Astrocyte (in vitro differentiated cells and primary cell): ENCODE results near the gene UBAC2. TPM values are rescaled to one million over a fixed set of nuclear protein-coding genes. Genes with fewer than 3 reads are reported as not detected.

ENCODE experiments used
- DNase-seq: peaks from one replicate; pipeline ENCODE4 v3.0.0-alpha.2; 2010; ENCODE audit warnings: low read depth
- FAIRE-seq: peaks from 2 replicates; lab custom pipeline; 2011; peaks lifted over from hg19 to GRCh38; lab: Jason Lieb, UNC
- H2AFZ ChIP-seq: 2 replicates; pipeline ENCODE4 v1.6.0; 2012; ENCODE audit warnings: low read depth, low read length, inconsistent platforms
- H3K27ac ChIP-seq: 2 replicates; pipeline ENCODE4 v1.5.1; 2011; ENCODE audit warnings: low read depth, low read length, inconsistent platforms
- H3K27me3 ChIP-seq: 2 replicates; pipeline ENCODE4 v1.6.0; 2011; ENCODE audit warnings: low read length, inconsistent platforms; ENCODE audit not compliant: insufficient read depth
- H3K36me3 ChIP-seq: 2 replicates; pipeline ENCODE4 v1.5.1; 2011; ENCODE audit warnings: low read length, inconsistent platforms; ENCODE audit not compliant: insufficient read depth
- H3K4me1 ChIP-seq: 2 replicates; pipeline ENCODE4 v1.5.1; 2011; ENCODE audit warnings: low read length, inconsistent platforms; ENCODE audit not compliant: insufficient read depth
- H3K4me2 ChIP-seq: 2 replicates; pipeline ENCODE4 v1.6.0; 2012; ENCODE audit warnings: low read length, inconsistent platforms
- H3K4me3 ChIP-seq: 2 replicates; pipeline ENCODE4 v1.5.1; 2011; ENCODE audit warnings: low read depth, mild to moderate bottlenecking, low read length, inconsistent platforms; ENCODE audit not compliant: insufficient read depth
- H3K79me2 ChIP-seq: 2 replicates; pipeline ENCODE4 v1.6.0; 2012; ENCODE audit warnings: mild to moderate bottlenecking, low read length, inconsistent platforms; ENCODE audit not compliant: insufficient read depth
- H3K9ac ChIP-seq: 2 replicates; pipeline ENCODE4 v1.6.0; 2012; ENCODE audit warnings: mild to moderate bottlenecking, low read length, inconsistent platforms
- H3K9me3 ChIP-seq: 2 replicates; pipeline ENCODE4 v1.5.1; 2012; ENCODE audit warnings: low read depth, mild to moderate bottlenecking, low read length, inconsistent platforms; ENCODE audit not compliant: insufficient read depth
- H4K20me1 ChIP-seq: 2 replicates; pipeline ENCODE4 v1.6.0; 2012; ENCODE audit warnings: low read length, inconsistent platforms; ENCODE audit not compliant: insufficient read depth
- H3K27ac Mint-ChIP-seq: one replicate; pipeline ENCODE4 v1.8.0; 2021; ENCODE audit warnings: mild to moderate bottlenecking, mixed read lengths; ENCODE audit not compliant: unreplicated experiment
- H3K27me3 Mint-ChIP-seq: one replicate; pipeline ENCODE4 v1.8.0; 2021; ENCODE audit warnings: low read depth, mixed read lengths; ENCODE audit not compliant: unreplicated experiment
- H3K36me3 Mint-ChIP-seq: one replicate; pipeline ENCODE4 v1.8.0; 2021; ENCODE audit warnings: low read depth, mixed read lengths; ENCODE audit not compliant: unreplicated experiment
- H3K4me1 Mint-ChIP-seq: one replicate; pipeline ENCODE4 v1.8.0; 2021; ENCODE audit warnings: low read depth, mixed read lengths; ENCODE audit not compliant: unreplicated experiment
- H3K4me3 Mint-ChIP-seq: one replicate; pipeline ENCODE4 v1.8.0; 2021; ENCODE audit warnings: mild to moderate bottlenecking, moderate library complexity, mixed read lengths; ENCODE audit not compliant: unreplicated experiment
- H3K9me3 Mint-ChIP-seq: one replicate; pipeline ENCODE4 v1.8.0; 2021; ENCODE audit warnings: mild to moderate bottlenecking, mixed read lengths; ENCODE audit not compliant: unreplicated experiment
- EZH2 ChIP-seq: IDR thresholded peaks from 2 replicates; pipeline ENCODE4 v1.6.1; 2012; ENCODE audit warnings: mild to moderate bottlenecking, low read length, inconsistent platforms; ENCODE audit not compliant: insufficient read depth
- total RNA-seq: library from RNA; stranded (reverse); gene quantifications from 2 replicates; pipeline ENCODE4 v1.2.1, GENCODE V29; 2021
- TF ChIP-seq, protein P1 (sequence below): IDR thresholded peaks from 2 replicates; pipeline ENCODE4 v1.5.1; 2011; ENCODE audit warnings: low read depth, mild to moderate bottlenecking, inconsistent platforms, low read length, moderate library complexity; ENCODE audit not compliant: insufficient read depth

Gene UBAC2
- total RNA-seq, 1 donor from 2014 or later, result 61.0 TPM

DNA sequence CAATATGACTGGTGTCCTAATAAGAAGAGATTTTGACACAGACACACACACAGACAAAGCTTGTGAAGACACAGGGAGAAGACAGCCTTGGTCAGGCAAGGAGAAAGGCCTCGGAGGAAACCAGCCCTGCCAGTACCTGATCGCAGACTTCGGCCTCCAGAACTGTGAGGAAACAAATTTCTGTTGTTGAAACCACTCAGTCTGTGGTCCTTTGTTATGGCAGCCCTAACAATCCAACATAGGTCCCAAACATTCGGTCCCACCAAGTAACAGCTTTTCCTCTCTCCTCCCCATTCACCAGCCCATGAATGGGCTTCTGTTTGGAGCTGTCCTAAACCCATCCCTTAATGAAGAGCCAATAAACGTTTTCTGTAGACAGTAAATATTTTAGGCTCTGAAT, 36.4 kb upstream of the UBAC2 start:
- no peak for FAIRE-seq
- Histone ChIP-seq H3K27ac (no peak overlapping the region), H3K9me3 (no peaks in the 10 kb centered on the region), H3K36me3 (no peaks in the 10 kb centered on the region), H2AFZ (no peak overlapping the region), H3K9ac (no peak overlapping the region), H3K4me2 (no peak overlapping the region), H3K79me2 (no peaks in the 10 kb centered on the region), H3K4me3 (no peak overlapping the region), H3K4me1 (no peaks in the 10 kb centered on the region), H3K27me3 (peaks cover 7% of the 10 kb centered on the region), H4K20me1 (no peaks in the 10 kb centered on the region)
- Mint-ChIP-seq H3K4me3 (no peak overlapping the region), H3K9me3 (peaks cover 9% of the 10 kb centered on the region), H3K27ac (peak overlapping the region; percentile 26), H3K4me1 (no peaks in the 10 kb centered on the region), H3K27me3 (peaks cover 2% of the 10 kb centered on the region), H3K36me3 (no peaks in the 10 kb centered on the region)
- DNase-seq, result no peak
- TF ChIP-seq, protein P1, sequence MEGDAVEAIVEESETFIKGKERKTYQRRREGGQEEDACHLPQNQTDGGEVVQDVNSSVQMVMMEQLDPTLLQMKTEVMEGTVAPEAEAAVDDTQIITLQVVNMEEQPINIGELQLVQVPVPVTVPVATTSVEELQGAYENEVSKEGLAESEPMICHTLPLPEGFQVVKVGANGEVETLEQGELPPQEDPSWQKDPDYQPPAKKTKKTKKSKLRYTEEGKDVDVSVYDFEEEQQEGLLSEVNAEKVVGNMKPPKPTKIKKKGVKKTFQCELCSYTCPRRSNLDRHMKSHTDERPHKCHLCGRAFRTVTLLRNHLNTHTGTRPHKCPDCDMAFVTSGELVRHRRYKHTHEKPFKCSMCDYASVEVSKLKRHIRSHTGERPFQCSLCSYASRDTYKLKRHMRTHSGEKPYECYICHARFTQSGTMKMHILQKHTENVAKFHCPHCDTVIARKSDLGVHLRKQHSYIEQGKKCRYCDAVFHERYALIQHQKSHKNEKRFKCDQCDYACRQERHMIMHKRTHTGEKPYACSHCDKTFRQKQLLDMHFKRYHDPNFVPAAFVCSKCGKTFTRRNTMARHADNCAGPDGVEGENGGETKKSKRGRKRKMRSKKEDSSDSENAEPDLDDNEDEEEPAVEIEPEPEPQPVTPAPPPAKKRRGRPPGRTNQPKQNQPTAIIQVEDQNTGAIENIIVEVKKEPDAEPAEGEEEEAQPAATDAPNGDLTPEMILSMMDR, result no peak
- no peak for TF ChIP-seq EZH2

DNA sequence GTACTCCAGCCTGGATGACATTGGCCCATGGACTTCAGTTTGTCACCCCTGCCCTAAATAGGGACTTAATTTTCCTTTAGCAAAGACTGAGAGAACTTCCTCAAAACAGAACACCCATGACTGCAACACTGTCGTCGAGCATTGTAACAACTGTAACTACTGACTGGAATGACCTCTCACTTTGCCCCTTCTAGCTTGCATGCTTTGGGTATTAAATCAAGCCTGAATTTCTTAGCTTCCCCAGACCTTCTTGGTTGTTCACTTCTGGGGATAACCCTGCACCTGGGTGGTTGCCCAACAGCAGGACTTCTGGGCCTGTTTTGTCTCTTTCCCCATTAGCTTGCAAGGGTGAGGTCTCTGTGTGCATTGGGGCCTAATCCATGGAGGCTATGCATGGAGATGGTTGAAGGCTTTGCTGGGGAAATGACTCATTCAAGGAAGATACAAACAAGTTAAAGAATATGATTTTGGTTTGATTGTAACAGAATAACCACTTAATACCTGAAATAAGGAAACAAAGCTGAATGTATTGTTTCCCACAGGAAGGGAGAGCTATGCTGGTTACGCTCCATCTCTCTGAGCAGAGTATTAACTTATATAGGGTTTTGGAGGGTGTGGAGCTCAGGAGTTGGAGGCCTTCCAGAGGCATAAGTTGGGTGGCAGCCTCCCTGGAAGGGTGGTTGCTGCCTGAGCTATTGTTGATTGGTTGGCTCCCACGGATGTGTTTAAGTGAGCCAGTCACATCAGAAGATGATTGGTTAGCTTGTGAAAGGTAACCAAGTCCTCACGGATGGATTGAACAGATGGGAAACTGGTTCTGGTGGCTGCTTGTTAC, 34.7 kb upstream of the UBAC2 start:
- no peaks in the 10 kb centered on the region for H3K9me3 ChIP-seq
- no peaks in the 10 kb centered on the region for H3K4me1 Mint-ChIP-seq
- no peaks in the 10 kb centered on the region for H3K79me2 ChIP-seq
- H3K27ac Mint-ChIP-seq, result no peak overlapping the region
- no peak overlapping the region for H2AFZ ChIP-seq
- peaks cover 8% of the 10 kb centered on the region for H3K27me3 Mint-ChIP-seq
- no peaks in the 10 kb centered on the region for H3K36me3 Mint-ChIP-seq
- no peaks in the 10 kb centered on the region for H4K20me1 ChIP-seq
- no peaks in the 10 kb centered on the region for H3K4me1 ChIP-seq
- H3K4me3 Mint-ChIP-seq, result no peak overlapping the region
- no peaks in the 10 kb centered on the region for H3K27me3 ChIP-seq
- no peak overlapping the region for H3K27ac ChIP-seq
- peaks cover 11% of the 10 kb centered on the region for H3K9me3 Mint-ChIP-seq
- no peaks in the 10 kb centered on the region for H3K36me3 ChIP-seq
- H3K9ac ChIP-seq, result no peak overlapping the region
- no peak overlapping the region for H3K4me3 ChIP-seq
- no peak for FAIRE-seq
- H3K4me2 ChIP-seq, result no peak overlapping the region
- TF ChIP-seq, protein P1, result no peak
- no peak for TF ChIP-seq EZH2
- no peak for DNase-seq

DNA sequence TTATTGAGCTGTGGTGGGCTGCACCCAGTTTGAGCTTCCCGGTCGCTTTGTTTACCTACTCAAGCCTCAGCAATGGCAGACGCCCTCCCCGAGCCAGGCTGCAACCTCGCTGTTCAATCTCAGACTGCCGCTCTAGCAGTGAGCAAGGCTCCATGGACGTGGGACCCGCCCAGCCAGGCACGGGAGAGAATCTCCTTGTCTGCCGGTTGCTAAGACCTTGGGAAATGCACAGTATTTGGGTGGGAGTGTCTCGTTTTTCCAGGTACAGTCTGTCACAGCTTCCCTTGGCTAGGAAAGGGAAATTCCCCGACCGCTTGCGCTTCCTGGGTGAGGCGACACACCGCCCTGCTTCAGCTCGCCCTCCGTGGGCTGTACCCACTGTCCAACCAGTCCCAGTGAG, 27.7 kb upstream of the UBAC2 start:
- H3K36me3 ChIP-seq, result no peaks in the 10 kb centered on the region
- H3K4me2 ChIP-seq, result no peak overlapping the region
- FAIRE-seq (no peak), DNase-seq (no peak)
- no peaks in the 10 kb centered on the region for H3K79me2 ChIP-seq
- peaks cover 7% of the 10 kb centered on the region for H3K27me3 ChIP-seq
- H3K4me3 ChIP-seq, result no peak overlapping the region
- Mint-ChIP-seq H3K27me3 (peaks cover 17% of the 10 kb centered on the region), H3K4me1 (no peaks in the 10 kb centered on the region), H3K27ac (no peak overlapping the region), H3K4me3 (no peak overlapping the region), H3K36me3 (no peaks in the 10 kb centered on the region), H3K9me3 (peaks cover 14% of the 10 kb centered on the region)
- H3K9me3 ChIP-seq, result no peaks in the 10 kb centered on the region
- no peaks in the 10 kb centered on the region for H3K4me1 ChIP-seq
- no peaks in the 10 kb centered on the region for H4K20me1 ChIP-seq
- TF ChIP-seq, protein P1, result no peak
- TF ChIP-seq EZH2, result no peak
- H3K9ac ChIP-seq, result no peak overlapping the region
- H3K27ac ChIP-seq, result no peak overlapping the region
- H2AFZ ChIP-seq, result no peak overlapping the region
